GM12872 (cell line): ENCODE measurements around the gene KRT77.

Source experiments
- TF ChIP-seq, protein P1 (sequence below): IDR thresholded peaks from 3 replicates; pipeline ENCODE4 v1.5.1; 2011; ENCODE audit warnings: low read depth, mild to moderate bottlenecking, low read length, moderate library complexity; ENCODE audit not compliant: insufficient read depth

The KRT77 gene

GRCh38 chr12:52703424-52703823 is at the start of gene KRT77:
Gene KRT77 (minus strand): TSS chr12:52703524. CDS start chr12:52703434, 90 bp downstream.
- TF ChIP-seq, protein P1, sequence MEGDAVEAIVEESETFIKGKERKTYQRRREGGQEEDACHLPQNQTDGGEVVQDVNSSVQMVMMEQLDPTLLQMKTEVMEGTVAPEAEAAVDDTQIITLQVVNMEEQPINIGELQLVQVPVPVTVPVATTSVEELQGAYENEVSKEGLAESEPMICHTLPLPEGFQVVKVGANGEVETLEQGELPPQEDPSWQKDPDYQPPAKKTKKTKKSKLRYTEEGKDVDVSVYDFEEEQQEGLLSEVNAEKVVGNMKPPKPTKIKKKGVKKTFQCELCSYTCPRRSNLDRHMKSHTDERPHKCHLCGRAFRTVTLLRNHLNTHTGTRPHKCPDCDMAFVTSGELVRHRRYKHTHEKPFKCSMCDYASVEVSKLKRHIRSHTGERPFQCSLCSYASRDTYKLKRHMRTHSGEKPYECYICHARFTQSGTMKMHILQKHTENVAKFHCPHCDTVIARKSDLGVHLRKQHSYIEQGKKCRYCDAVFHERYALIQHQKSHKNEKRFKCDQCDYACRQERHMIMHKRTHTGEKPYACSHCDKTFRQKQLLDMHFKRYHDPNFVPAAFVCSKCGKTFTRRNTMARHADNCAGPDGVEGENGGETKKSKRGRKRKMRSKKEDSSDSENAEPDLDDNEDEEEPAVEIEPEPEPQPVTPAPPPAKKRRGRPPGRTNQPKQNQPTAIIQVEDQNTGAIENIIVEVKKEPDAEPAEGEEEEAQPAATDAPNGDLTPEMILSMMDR: no peak

DNA sequence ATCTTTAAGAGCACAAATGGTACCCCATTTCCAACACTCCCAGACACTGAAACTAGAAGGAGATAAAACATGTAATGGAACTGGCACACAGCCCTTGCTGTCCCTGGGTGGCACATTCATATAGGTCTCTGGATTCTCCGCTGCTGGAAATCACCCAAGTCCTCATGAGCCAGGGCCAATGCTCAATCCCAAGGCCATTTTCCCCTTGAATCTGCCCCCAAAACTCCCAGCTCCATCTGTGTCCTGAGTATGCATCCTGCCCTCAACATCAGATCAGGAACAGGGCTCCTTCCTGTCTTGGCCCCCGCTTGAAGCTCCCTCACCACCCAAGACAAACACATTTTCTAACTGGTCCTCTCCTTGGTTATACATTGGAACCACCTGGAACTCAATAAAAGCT is 49.2 kb upstream of the KRT77 start:
- TF ChIP-seq, protein P1: no peak

GRCh38 chr12:52751795-52752194 is 48.5 kb upstream of the KRT77 start:
- TF ChIP-seq, protein P1: no peak

- TF ChIP-seq, protein P1: no peak
Measured at GRCh38 chr12:52749827-52750226, 46.5 kb upstream of the KRT77 start.

DNA sequence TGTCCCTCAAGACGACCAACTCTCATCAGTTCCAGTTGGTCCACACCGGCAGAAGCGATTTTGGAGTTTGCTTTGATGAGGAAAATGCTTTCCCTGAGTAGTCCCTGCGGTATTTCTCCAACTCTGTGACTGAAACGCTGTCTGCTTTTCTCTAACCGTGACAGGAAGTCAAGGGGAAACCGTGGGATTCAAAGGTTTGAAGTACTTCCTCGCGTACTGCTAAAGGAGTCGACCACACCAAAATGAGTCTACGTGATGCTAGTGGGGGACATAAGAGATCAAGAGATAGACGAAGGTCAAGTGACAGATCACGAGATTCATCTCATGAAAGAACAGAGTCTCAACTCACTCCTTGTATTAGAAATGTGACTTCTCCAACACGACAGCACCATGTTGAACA is 45.3 kb upstream of the KRT77 start:
- TF ChIP-seq, protein P1: no peak

GRCh38 chr12:52745554-52745953 is 42.2 kb upstream of the KRT77 start:
- TF ChIP-seq, protein P1: no peak

DNA sequence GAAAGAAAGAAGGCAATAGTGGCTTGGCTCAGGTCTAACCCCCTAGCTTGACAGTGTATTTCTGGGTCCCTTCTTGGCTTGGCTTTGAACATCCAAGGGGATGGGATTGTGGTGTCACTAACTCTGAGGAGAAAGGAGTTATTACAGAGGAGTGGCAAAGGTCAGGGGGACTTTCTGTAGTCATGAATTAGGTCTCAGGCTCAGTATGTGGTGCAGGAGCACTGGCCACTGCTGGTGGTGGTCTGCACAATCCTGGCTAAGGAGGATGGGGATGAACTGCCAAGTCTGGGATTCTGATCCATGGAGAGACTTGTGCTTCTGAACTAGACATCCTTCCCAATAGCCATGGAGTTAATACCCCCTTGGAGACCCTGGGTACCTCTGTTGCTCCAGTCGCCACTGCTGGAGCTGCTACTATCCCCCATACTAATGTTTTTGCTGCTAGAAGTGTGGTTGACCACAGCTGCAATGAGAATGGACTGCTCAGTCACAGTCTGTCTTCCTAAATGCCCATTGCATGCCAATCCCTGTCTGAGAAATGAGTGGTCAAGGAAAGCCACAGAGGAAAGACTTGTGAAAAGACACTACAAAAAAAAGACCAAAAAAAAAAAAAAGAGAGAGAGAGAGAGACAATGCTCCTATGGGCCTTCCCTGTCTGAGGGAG is 41.3 kb upstream of the KRT77 start:
- TF ChIP-seq, protein P1: no peak
